Nephron (organoid): Measurements from ENCODE around the gene ZMYND15.

Experiments
- H3K27ac Mint-ChIP-seq, 3 experiments: 2 replicates each; pipeline ENCODE4 v1.8.0; 2020; ENCODE audit warnings: mixed read lengths in 3 of 3, mild to moderate bottlenecking in 2 of 3, moderate library complexity in 1 of 3
- H3K27me3 Mint-ChIP-seq: 2 replicates; pipeline ENCODE4 v1.8.0; 2021; ENCODE audit warnings: low read depth, mild to moderate bottlenecking, moderate library complexity, mixed read lengths
- H3K36me3 Mint-ChIP-seq: 2 replicates; pipeline ENCODE4 v1.8.0; 2020; ENCODE audit warnings: low read depth, mixed read lengths
- H3K4me1 Mint-ChIP-seq: 2 replicates; pipeline ENCODE4 v1.8.0; 2020; ENCODE audit warnings: mixed read lengths
- H3K4me3 Mint-ChIP-seq, 3 experiments: 2 replicates each; pipeline ENCODE4 v1.8.0; 2020; ENCODE audit warnings: mild to moderate bottlenecking in 3 of 3, mixed read lengths in 3 of 3, moderate library complexity in 2 of 3
- H3K9me3 Mint-ChIP-seq: 2 replicates; pipeline ENCODE4 v1.8.0; 2020; ENCODE audit warnings: mixed read lengths
- TF ChIP-seq, protein P1 (sequence below), 3 experiments: fragments of 200-600 bp; sonication (generic); IDR thresholded peaks; one replicate each; pipeline ENCODE4 v1.5.0; 2021; ENCODE audit warnings: antibody characterized with exemption in 3 of 3; ENCODE audit not compliant: unreplicated experiment in 3 of 3

The ZMYND15 gene

DNA sequence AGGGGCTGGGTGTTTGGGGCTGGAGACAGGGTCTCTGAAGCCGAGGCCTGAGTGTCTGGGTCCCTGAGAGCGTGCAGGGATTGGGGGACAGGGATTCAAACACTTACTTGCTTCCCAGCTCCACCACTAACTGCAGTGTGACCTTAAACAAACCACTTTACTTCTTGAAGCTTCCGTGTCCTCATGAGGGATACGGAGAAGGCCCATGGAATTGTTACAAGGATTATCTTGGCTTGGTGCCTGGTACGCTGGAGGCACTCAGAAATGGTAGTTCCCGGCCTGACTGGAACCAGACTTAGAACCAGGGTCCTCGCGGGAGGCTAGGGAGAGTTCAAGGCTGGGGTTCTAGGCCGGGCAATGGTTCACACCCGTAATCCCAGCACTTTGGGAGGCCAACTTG is 3.0 kb downstream of the ZMYND15 start:
- Mint-ChIP-seq H3K27me3 (peaks cover 94% of the 10 kb centered on the region), H3K4me3 (peak overlapping the region in 1 of 3 experiments; percentile 21), H3K4me1 (peaks cover 7% of the 10 kb centered on the region), H3K27ac (no peak overlapping the region), H3K36me3 (no peaks in the 10 kb centered on the region), H3K9me3 (no peaks in the 10 kb centered on the region)
- TF ChIP-seq, protein P1, sequence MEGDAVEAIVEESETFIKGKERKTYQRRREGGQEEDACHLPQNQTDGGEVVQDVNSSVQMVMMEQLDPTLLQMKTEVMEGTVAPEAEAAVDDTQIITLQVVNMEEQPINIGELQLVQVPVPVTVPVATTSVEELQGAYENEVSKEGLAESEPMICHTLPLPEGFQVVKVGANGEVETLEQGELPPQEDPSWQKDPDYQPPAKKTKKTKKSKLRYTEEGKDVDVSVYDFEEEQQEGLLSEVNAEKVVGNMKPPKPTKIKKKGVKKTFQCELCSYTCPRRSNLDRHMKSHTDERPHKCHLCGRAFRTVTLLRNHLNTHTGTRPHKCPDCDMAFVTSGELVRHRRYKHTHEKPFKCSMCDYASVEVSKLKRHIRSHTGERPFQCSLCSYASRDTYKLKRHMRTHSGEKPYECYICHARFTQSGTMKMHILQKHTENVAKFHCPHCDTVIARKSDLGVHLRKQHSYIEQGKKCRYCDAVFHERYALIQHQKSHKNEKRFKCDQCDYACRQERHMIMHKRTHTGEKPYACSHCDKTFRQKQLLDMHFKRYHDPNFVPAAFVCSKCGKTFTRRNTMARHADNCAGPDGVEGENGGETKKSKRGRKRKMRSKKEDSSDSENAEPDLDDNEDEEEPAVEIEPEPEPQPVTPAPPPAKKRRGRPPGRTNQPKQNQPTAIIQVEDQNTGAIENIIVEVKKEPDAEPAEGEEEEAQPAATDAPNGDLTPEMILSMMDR (IDR thresholded peaks at IDR 0.05; ENCODE audit: unreplicated experiment in 3 of 3) = no peak

DNA sequence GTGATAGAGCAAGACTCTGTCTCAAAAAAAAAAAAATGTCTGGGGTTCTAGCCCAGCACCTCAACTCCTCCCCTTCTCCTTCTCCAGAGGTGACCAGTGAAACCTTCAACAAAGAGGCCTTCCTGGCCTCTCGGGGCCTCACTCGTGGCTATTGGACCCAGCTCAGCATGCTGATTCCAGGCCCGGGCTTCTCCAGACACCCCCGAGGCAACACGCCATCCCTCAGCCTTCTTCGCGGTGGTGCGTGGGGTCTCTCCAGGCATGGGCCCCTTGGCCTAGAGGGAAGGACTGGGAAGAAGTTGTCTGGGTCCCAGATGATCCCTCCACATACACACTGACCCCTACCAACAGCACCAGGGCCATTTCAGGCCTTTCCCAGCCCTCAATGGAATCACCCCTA is 3.6 kb downstream of the ZMYND15 start:
- H3K4me1 Mint-ChIP-seq = peaks cover 6% of the 10 kb centered on the region

DNA sequence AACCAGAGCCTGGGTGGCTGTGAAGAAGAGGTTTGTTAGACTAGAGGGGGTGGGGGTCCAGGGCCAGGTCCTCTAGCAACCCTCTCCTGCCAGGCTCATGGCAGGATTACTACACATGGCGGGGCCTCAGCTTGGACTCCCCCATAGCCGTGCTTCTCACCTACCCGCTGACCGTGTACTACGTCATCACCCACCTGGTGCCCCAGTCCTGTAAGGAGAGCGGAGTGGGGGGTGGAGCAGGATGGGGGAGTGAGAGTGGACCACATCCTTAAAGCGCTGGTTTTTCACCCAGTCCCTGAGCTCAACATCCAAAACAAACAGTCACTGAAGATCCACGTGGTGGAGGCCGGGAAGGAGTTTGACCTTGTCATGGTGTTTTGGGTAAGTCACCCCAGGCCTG is 4.3 kb downstream of the ZMYND15 start:
- H3K27me3 Mint-ChIP-seq = peaks cover 95% of the 10 kb centered on the region
- H3K9me3 Mint-ChIP-seq = no peaks in the 10 kb centered on the region
- no peaks in the 10 kb centered on the region for H3K4me1 Mint-ChIP-seq

More for the DNA sequence above, 3.6 kb downstream of the ZMYND15 start:
- H3K4me3 Mint-ChIP-seq = no peak overlapping the region
- H3K27me3 Mint-ChIP-seq = peaks cover 95% of the 10 kb centered on the region
- H3K9me3 Mint-ChIP-seq = no peaks in the 10 kb centered on the region
- H3K36me3 Mint-ChIP-seq = no peaks in the 10 kb centered on the region
- TF ChIP-seq, protein P1 (IDR thresholded peaks at IDR 0.05; ENCODE audit: unreplicated experiment in 3 of 3) = no peak
- no peak overlapping the region for H3K27ac Mint-ChIP-seq

DNA sequence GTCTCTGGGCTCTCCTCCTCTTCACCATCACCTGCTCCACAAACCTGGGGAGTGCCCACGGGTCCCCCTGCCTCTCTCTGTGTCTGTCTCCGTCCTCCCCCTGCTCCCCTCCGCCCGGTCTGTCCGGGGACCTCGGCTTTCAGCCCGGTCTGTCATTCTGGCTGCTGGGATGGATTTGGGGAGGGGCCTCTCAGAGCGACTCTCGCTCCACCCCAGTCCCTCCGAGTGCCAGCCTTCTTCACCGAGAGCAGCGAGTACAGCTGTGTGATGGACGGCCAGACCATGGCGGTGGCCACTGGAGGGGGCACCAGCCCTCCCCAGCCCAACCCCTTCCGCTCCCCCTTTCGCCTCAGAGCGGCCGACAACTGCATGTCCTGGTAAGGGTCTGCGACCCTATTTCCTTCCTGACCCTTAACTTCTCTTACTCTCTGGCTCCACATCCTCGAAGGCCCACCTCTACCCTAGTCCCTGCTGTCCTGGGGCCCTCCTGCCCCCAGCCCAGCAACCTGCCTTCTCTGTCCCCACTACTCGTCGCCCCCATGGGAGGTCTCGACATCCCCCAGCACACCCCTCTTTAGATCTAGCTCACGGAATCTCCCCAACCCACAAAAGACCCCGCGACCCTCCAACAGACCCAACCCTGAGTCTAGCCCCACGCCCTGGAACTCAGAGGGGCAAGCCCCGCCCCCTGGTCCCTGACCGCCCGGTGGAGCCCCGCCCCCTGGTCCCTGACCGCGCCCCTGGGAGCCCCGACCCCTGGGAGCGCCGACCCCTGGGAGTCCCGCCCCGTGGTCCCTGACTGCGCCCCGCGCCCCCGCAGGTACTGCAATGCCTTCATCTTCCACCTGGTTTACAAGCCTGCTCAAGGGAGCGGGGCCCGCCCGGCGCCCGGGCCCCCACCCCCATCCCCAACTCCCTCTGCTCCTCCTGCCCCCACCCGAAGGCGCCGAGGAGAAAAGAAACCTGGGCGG is 5.7 kb downstream of the ZMYND15 start:
- peaks cover 96% of the 10 kb centered on the region for H3K27me3 Mint-ChIP-seq
- no peak overlapping the region for H3K27ac Mint-ChIP-seq
- H3K4me1 Mint-ChIP-seq = no peaks in the 10 kb centered on the region
- no peaks in the 10 kb centered on the region for H3K9me3 Mint-ChIP-seq
- TF ChIP-seq, protein P1 (IDR thresholded peaks at IDR 0.05; ENCODE audit: unreplicated experiment in 3 of 3) = no peak
- H3K4me3 Mint-ChIP-seq = peak overlapping the region; percentile 30 to 73 (median 57)
- H3K36me3 Mint-ChIP-seq = no peaks in the 10 kb centered on the region

More for the DNA sequence above, 4.3 kb downstream of the ZMYND15 start:
- no peak overlapping the region for H3K27ac Mint-ChIP-seq
- no peak overlapping the region for H3K4me3 Mint-ChIP-seq
- no peaks in the 10 kb centered on the region for H3K36me3 Mint-ChIP-seq
- TF ChIP-seq, protein P1 (IDR thresholded peaks at IDR 0.05; ENCODE audit: unreplicated experiment in 3 of 3) = no peak

DNA sequence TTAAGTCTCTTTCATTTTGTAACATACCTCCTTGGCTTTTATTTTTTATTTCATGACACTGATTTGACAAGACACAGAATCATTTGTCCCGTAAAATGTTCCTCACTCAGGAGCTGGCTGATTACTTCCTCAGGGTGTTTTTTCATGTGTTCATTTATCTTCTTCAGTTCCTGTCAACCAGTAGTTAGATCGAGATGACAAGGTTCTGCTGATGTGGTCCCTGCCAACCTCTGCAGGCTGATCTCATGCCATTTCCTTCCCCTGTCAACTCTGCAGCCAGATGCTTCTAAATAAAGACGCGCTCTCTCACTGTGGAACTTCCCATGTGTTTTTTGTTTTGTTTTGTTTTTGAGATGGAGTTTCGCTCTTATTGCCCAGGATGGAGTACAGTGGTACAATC is 8.2 kb downstream of the ZMYND15 start:
- no peaks in the 10 kb centered on the region for H3K4me1 Mint-ChIP-seq
- H3K4me3 Mint-ChIP-seq = peak overlapping the region in 1 of 3 experiments; percentile 7
- no peaks in the 10 kb centered on the region for H3K9me3 Mint-ChIP-seq
- peaks cover 84% of the 10 kb centered on the region for H3K27me3 Mint-ChIP-seq
- H3K36me3 Mint-ChIP-seq = no peaks in the 10 kb centered on the region
- TF ChIP-seq, protein P1 (IDR thresholded peaks at IDR 0.05; ENCODE audit: unreplicated experiment in 3 of 3) = no peak
- H3K27ac Mint-ChIP-seq = no peak overlapping the region
